22Rv1 (cell line): ENCODE measurements around the gene PAX3.

ENCODE experiments used
- CTCF ChIP-seq: fragments of 450-650 bp; IDR thresholded peaks from 2 replicates; pipeline ENCODE4 v1.5.1; 2017; ENCODE audit warnings: mild to moderate bottlenecking
- ZFX ChIP-seq: fragments of 450-650 bp; IDR thresholded peaks from 2 replicates; pipeline ENCODE4 v1.6.1; 2017; ENCODE audit warnings: antibody characterized with exemption, borderline replicate concordance

GRCh38 chr2:222255090-222255489 is 43.7 kb downstream of the PAX3 start:
- TF ChIP-seq CTCF (no peak), ZFX (no peak)
